GM19043 (cell line): ENCODE data around the gene LETM1.
A peak's percentile ranks its signal among the peaks of the same experiment; 100 is the strongest.
"Not testable (repeated sequence)": the region's sequence is repeated elsewhere in the genome, so short reads cannot be mapped to it uniquely, and the experiment has no call there.

Experiments used
- ATAC-seq: cut with Tn5 transposase; IDR thresholded peaks from one replicate; pipeline ENCODE4 v1.9.1; 2021; ENCODE audit warnings: low read depth; ENCODE audit not compliant: unreplicated experiment

The LETM1 gene

DNA sequence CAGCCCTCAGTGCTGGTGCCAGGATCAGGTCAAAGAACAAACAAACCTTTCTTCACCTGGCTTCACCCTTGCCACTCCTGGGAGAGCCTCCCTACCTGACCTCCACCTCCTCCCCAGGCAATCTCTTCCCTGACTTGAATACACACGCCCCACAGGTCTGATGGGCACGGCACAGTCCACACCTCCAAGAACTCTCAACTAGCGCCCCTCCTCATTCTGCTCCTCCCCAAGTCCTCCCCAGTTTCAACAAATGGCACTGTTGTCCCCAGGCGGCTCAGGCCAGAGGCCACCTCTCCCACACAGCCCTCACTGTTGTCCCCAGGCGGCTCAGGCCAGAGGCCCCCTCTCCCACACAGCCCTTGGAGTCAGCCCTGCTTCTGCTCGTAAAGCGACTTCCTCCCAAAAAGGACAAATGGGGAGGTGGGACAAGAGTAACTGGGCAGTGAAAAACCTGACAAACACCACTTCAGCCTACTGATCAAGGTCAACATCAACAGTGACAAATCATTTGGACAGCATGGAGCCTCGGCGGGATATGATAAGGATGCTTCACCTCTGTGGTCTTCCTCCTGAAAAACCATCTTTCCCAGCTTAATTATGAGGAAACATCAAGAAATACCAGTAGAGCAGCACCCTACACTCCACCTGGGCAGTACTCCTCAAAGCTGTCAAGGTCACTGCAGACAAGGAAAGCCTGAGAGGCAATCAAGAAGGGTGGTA lies 2.9 kb downstream of the LETM1 start:
- ATAC-seq: no peak

DNA sequence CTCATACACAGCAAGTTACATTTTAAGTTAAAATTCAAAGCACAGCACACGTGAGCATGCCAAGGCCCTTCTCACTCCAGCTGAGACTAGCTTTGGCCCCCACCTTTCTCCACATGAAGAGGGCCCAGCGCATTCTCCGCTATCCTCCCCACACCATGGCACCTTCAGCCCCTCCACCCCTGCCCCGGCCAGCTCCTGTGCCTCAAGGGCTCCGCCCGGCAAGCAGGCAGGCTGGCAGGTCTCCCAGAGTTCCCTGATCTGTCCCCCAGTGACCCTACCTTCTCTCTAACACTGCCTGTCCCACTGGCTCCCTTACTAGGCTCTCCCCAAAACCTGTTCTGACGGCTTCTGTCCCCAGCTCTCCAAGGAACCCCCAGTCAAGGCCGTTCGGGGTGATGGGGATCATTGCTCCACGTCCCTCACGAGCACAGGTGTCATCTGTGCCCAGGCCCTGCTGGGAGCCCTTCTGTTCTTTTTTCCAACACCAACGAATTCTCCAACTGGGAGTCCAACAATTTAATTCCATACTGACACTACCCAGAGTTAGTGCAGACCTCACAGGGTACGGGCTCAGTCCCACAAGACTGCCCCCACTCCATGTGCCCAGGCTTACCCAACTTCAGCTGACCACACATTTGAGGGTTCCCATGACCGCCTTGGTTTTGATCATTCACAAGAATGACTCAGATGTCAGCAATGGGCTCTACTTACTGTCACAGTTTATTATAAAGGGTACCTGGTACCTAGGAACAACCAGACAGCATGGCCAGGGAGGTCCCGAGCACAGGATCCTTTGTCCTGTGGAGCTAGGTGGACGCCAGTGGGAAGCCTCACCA lies 4.2 kb downstream of the LETM1 start:
- ATAC-seq: no peak

DNA sequence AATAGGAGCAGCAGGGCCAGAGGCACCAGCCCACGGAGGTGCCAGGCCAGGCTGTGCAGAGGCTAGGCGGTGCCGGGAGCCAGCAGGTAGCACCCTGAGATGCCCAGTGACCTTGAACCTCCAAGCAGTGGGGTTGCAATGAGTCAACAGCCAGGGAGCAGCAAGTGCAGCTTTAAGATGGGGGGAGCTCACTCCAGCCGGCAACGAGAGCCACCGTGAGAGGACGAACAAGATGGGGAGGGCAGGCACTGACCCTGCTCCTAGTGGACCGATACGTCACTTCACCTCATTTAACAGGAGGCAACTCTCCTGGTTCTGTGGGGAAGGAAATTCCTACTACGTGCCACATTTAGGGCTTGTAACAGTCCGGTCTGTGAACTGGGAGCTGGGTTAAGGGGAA lies 4.8 kb downstream of the LETM1 start:
- no peak for ATAC-seq

DNA sequence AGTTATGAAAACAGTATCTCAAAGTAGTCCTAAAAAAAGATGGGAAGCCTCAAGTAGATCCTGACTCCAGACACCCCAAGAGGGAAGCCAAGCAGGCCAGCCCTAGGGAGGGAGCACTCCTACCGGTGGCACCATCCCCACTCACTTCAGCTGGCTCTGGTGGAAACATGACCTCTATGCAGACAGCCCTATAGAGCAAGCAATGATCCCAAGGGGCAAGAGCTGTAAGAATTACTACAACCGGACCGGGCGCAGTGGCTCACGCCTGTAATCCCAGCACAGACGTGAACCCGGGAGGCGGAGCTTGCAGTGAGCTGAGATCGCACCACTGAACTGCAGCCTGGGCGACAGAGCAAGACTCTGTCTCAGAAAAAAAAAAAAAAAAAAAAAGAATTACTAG lies 5.7 kb downstream of the LETM1 start:
- no peak for ATAC-seq

DNA sequence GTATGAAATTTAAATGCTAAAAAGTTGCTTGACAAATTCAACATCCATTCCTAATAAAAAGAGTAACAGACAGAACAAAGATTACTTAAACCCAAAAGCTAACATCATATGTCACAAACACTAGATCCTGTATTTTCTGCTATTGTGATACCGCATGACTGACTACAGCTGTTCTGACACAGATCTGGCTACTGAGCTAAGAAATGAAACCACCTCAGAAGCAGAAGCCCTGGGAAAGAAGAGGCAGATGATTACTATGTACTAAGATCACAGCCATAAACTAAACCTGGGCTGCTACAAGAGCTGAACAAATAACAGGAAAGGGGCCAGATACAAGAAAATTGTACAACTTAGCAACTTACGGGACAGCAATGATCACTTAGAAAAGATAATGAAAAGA lies 9.4 kb downstream of the LETM1 start:
- ATAC-seq: no peak

DNA sequence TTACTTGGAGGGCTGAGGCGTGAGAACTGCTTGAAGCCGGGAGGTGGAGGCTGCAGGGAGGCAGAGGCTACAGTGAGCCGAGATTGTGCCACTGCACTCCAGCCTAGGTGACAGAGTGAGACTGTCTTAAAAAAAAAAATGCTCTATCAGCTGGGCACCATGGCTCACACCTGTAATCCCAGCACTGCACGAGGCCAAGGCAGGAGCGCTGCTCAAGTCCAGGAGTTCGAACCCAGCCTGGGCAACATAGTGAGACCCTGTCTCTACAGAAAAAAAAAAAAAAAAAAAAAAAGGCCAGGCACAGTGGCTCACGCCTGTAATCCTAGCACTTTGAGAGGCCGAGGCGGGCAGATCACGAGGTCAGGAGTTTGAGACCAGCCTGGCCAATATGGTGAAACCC lies 11.3 kb downstream of the LETM1 start:
- ATAC-seq: not testable (repeated sequence)

DNA sequence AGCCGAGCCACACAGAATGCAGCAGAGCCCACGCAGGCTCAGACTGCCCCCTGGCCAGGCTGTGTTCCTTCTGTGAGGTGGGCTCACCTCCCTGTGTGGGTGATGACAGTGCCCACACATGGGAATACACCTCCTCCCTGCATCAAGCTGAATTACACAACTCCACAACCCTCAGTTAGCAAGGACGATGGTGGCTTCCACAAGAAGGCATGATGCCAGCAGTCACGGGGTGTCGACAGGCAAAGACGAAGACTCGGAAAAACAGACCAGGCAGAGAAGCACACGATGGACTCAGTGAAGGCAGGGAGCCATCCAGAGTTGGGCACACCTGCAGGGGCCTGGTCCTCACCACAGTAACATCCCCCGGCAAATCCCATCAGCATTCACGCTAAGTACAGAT lies 12.1 kb downstream of the LETM1 start:
- no peak for ATAC-seq

DNA sequence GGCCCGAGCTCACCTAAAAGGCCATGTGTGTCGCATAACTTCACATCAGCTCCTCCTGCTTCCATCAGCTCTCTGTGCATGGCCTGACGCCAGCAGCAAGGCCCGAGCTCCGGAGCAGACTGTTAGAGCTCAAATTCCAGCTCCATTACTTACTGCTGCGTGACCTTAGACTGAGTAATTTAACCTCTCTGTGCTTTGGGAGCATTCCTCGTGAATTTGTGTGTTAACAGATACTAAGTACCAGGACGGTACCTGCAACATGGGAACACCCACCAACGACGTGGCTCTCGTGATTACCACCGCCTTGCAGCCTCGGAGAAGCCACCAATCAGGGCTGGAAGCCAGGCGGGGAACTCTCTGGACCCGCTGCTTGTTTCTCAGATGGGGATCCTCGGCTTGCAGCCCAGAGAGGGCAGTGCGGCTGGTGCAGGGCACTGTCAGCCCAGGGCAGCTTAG lies 12.9 kb downstream of the LETM1 start:
- ATAC-seq: no peak

DNA sequence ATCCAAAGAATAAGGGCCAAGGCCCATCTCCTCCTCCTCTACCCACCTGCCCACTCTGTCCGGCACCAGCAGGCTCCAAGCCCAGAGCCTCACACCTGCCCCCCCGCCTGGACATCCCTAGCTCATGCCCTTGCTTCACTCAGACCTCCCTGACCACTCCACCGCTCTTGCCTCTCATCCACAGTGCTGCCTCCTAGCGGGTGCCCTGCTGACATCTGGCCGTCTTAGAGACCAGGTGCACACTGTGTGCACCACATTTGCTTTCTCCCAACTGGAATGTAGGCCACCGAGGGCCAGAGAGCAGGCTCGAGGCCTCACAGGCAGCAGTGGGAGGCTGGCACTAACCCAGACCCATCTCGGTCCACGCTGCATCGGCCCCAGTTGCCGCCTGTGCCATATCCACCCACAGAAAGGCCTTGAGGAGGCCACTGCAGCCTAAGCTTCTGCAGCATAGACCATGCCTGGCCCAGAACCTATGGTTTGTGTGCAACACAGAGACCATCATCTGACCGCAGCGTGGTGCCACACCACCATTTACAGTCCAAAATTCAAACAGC lies 13.5 kb downstream of the LETM1 start:
- no peak for ATAC-seq

DNA sequence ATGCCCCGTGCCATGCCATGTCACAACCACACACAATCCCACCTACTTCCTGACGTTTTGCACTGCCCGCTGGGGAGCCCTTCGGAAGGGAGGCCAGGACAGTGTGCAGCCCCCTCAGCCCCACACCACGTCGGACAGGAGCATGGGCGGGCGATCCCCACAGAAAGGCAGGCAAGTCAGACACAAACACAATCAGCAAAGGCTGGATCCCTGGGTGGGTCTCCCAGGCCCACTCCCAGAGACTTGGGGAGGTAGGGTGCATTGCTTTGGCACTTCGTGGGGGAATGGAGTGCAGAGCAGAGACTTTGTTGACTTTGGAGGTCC lies 14.1 kb downstream of the LETM1 start:
- ATAC-seq: no peak

DNA sequence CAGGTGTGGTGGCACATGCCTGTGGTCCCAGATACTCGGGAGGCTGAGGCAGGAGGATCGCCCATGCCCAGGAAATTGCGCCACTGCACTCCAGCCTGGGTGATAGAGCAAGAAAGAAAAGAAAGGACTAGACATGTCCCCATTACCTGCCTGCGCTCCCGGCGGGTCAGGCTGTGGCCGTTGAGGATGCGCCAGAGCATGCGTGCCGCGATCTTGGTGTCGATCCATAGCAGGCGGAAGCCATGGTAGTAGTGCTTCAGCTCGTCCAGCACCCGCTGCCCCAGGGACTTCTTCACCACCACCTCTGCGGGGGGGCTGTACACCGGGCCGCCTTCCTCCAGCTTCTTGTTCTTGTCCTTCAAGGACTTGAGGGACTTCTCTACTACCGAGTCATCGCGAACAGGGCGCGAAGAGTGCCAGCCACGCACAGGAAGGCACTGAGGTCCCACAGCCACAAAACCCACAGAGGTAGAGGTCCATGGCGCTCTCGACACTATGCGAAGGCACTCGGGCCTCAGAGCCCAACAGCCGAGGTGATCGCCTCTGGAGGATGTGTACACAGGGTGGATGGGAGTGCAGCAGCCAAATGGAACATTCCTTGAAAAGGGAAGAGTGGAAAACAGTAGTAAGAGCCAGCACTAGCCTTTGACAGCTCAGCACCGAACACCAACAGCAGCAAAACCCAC lies 14.6 kb downstream of the LETM1 start:
- no peak for ATAC-seq

DNA sequence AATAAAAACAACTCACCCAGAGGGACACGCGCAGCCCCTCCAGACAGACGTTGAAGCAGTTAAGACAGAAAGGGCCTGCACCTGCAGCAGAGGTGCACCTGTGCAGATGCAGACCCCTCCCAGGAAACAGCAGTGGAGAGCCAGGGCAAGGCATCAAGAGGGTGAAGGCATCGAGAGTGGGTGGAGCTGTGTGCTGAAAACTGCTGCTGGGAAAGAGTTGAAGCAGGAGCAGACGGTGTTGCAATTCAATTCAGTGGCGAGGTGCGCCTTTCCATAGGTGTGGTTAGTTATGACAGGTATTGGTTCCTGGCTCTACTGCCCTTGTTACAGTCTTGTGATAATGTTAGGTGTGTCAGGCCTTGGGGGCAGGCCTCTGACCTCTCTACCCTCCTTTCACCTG lies 16.7 kb downstream of the LETM1 start:
- ATAC-seq: no peak

DNA sequence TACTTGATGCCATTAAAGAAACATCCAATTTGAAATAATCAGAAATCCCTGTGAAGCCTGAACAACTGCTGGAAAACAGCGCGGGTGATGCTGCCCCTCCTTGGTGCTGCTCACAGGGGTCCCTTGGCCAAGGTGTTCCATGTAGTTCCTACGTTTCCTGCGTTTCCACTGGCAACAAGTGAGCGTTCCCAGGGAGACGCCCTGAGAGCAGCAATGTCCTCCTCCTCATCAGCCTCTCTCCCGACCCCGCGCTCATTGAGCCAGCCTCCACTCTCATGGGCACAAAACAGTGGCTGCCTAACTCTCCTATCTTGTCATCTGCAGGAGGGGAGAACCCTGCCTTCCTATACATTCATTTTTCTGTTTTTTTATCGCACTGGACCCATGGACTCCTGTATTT lies 18.9 kb downstream of the LETM1 start:
- ATAC-seq: no peak

DNA sequence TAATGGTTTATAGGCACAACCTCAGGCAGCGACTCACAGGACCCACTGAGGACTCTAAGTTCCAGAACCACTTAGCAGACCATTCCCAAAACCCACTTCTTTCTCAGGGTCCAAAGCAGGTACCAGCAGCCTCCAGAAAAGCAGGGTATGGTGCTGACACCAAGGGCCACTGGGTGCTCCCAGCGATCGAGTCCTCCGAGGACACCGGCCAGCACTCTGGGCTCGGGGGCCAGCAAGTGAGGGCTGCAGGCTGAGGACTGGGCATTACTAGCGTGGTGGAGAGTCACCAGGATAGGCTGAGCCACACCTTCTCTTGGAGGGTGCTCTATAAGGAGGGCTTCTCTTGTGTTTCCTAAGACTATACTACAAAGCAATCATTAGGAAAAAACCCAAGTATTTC lies 19.3 kb downstream of the LETM1 start:
- ATAC-seq: no peak

DNA sequence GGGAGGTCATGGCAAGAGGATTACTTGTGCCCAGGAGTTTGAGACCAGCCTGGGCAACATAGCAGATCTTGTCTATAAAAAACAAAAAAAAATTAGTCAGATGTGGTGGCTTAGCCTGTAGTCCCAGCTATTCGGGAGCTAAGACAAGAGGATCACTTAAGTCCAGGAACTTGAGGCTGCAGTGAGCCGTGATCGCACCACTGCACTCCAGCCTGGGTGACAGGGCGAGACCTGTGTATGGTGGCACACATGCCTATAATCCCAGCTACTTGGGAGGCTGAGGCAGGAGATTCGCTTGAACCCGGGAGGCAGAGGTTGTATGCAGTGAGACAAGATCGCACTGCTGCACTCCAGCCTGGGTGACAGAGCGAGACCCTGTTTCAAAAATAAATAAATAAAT lies 20.1 kb downstream of the LETM1 start:
- not testable (repeated sequence) for ATAC-seq

DNA sequence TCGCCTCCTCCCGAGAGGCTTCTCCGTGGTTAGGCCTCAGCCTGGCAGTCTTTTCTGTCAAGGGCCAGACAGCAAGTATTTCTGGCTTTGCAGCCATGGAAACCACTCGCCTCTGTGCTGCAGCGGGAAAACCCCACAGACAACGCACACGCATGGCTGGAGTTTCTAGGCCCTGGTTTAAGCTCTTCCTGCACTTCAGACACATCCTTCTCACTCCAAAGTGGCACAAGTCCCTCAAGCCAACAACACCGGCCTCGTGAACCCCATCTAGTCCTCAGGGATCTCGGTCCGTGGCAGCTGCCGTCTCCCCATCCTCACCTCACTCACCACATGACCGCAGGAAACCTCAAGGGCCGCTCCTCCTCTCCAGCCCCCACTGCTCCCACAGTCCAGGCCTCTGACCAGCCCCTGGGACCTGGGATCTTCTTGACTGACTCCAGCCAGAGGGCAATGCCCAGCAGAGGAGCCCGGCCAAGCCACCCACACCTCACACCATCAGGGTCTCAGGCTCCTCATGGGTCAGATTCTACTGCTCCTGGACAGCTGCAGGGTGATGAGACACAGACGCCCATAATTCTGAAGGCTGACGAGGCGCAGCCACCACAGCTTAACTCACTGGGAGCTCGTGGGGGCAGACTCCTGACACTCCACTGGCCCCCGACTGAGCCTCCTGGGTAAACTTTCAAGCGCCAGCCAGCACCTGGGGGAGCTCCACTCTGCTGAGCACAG lies 21.7 kb downstream of the LETM1 start:
- ATAC-seq: peak; percentile 68

DNA sequence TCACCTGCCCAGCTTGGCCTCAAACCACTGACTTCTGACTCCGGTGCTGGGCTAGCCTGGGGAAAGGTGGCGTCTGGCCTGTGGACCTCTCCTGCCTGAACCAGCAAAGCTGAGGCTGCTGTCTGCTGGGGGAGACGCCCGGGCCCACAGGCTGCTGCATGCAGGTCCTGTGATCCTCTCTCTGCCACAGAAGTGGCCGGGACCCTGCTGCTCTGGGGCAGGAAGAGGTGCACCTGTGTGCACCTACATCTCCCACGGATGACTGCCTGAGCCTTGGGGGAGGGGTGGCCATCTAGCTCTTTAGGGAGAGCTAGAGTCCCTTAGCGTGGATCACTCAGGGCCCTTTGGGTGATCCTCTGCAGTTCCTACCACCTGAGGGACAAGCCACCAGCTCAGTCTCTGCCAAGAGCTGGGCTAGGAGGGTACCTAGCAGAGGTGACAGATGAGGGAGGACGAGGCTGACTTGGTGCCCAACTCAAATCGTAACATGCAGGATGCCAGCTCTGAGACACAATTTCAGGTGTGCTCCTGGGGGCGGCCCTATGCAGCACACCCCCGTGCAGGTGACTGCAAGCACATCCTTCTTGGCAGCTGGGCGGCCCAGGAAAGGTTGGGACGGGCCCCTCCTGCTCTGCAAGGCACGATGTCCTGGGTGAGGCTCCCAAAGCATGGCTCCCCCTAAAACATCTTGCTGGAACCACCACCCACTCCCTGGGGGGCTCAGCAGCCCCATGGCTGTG lies 22.5 kb downstream of the LETM1 start:
- ATAC-seq: no peak

DNA sequence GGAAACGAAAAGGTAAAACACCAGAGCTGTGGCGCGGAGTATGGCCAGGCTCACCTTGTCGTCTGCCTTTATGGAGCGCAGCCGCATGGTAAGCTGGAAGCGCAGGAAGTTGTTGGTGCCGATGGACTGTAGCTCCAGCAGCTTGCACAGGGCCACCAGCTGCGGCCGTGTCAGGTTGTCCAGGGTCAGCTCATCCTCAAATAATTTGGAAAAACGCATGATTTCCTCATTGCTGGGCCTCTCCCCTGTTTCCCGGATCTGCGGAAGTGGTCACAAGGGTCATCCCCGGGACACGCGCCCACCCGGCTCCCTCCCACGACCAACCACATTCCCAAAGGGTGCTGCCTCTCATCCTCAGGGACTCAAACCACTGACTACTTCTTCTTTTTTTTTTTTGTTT lies 23.3 kb downstream of the LETM1 start:
- ATAC-seq: no peak

DNA sequence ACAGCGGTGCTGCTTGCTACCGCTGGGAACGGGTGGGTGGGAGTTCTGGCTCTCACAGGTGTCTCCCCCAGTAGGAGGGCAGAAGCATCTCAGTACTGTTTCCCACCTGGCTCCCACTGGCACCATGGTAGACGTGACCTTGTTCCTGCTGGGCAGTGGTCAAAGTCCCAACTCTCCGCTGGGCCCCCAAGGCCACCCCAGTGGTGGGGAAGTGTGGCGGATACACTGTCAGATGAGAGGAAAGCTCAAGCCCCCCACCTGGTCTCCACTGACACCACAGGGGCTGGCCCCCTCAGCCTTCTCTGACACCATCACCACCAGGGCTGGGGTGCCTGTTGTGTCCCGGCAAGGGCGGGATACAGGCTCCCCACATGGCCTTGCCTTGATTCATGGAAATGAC lies 24.6 kb downstream of the LETM1 start:
- ATAC-seq: no peak

DNA sequence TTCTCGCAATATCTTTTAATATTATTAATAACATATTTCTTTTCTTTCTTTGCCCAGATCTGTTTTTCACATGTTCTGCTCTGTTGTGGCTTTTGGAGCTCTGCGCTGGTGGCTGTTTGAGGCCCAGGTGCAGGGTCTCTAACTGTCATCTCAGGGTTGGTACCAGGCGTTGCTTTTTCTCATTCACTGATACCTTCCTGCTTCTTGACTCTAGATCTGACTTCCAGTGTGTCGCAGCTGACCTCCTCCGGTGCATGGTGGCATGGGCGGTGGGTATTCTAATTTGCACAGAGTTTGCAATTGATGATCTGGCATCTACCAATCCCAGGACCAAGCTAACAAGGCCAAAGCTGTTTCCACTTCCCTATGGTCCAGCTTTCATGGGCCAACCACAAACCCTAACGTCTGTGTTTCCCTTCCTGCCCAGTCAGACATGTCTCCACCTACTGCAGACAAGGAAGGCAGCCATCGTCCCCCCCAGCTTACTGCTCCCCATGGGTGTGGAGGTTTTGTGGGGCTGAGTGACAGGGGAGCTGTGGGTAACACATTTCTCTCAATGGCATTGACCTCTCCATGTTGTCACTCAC lies 25.2 kb downstream of the LETM1 start:
- no peak for ATAC-seq
